ENCODE measurements around the gene C2CD2.
A peak's percentile ranks its signal among the peaks of the same experiment; 100 is the strongest.

The C2CD2 gene

DNA sequence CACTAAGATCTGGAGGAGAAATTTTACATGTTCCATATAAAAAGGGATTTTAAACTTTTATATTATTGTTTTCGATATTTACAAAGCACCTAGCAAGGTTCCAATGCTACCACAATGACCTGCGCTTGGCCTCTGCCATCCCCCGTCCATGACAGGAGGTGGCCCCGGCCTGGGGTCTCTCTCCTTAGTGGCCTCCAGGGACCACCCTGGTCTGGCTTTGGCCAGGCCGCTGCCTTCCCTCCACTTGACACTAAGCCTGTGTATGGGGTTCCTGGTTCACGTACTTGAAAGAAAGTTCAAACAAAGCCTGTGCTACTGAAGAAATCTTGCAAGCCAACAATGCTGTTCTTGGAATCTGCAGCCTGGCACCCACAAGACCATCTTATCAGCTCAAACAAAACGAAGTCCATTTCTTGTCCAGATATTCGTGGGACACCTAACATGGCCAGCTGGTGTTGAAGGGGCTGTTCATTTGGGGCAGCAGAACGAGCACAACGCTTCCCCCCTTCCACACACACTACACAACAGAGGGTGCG lies 87.5 kb downstream of the C2CD2 start:
- Histone ChIP-seq H4K8ac (ENCODE audit: low read depth, low read length) (no peak overlapping the region), H3K4me1 (ENCODE audit: control insufficient read depth in 2 of 2, insufficient read depth in 1 of 2, low read depth in 1 of 2, low read length in 2 of 2) (peaks cover under 1 to 4% of the 10 kb centered on the region in 2 donors), H3K23ac (ENCODE audit: low read depth, low read length, poor library complexity) (no peak overlapping the region), H3K14ac (ENCODE audit: low read length) (no peak overlapping the region), H2BK120ac (ENCODE audit: low read depth, low read length) (no peak overlapping the region), H4K91ac (ENCODE audit: low read depth, low read length, poor library complexity) (no peak overlapping the region), H3K36me3 (replicated peaks in 1 of 2; ENCODE audit: control insufficient read depth in 2 of 2, insufficient read depth in 2 of 2, low read length in 2 of 2) (no peaks in the 10 kb centered on the region), H3K4me3 (ENCODE audit: low read length in 2 of 2) (no peak overlapping the region), H3K4me2 (ENCODE audit: insufficient read depth, low read length, poor library complexity, severe bottlenecking) (no peak overlapping the region), H3K4ac (ENCODE audit: low read length) (no peak overlapping the region), H2BK15ac (ENCODE audit: low read length) (no peak overlapping the region), H3K79me1 (ENCODE audit: low read depth, low read length) (no peaks in the 10 kb centered on the region), H3K9ac (ENCODE audit: low read depth, low read length, poor library complexity) (no peak overlapping the region), H2BK12ac (ENCODE audit: low read length) (no peak overlapping the region), H3K27ac (replicated peaks; ENCODE audit: low read length) (no peak overlapping the region), H2AK5ac (ENCODE audit: low read depth, low read length) (no peak overlapping the region), H2BK5ac (ENCODE audit: low read length) (no peak overlapping the region), H3K9me3 (replicated peaks in 1 of 2; ENCODE audit: control insufficient read depth in 2 of 2, insufficient read depth in 1 of 2, low read depth in 1 of 2, low read length in 2 of 2) (no peaks in the 10 kb centered on the region), H3K18ac (ENCODE audit: low read length) (no peak overlapping the region), H3K27me3 (ENCODE audit: control insufficient read depth in 3 of 3, insufficient read depth in 3 of 3, low read depth in 1 of 3, low read length in 3 of 3) (no peaks in the 10 kb centered on the region), H2AFZ (ENCODE audit: low read length) (no peak overlapping the region)
- no peak for DNase-seq (ENCODE audit: low spot score)
- WGBS, 2 donors (ENCODE audit: extremely low coverage in 2 of 2, insufficient read length in 2 of 2, insufficient replicate concordance in 1 of 2): no CpG with 5 or more reads among the region's 11 CpGs

DNA sequence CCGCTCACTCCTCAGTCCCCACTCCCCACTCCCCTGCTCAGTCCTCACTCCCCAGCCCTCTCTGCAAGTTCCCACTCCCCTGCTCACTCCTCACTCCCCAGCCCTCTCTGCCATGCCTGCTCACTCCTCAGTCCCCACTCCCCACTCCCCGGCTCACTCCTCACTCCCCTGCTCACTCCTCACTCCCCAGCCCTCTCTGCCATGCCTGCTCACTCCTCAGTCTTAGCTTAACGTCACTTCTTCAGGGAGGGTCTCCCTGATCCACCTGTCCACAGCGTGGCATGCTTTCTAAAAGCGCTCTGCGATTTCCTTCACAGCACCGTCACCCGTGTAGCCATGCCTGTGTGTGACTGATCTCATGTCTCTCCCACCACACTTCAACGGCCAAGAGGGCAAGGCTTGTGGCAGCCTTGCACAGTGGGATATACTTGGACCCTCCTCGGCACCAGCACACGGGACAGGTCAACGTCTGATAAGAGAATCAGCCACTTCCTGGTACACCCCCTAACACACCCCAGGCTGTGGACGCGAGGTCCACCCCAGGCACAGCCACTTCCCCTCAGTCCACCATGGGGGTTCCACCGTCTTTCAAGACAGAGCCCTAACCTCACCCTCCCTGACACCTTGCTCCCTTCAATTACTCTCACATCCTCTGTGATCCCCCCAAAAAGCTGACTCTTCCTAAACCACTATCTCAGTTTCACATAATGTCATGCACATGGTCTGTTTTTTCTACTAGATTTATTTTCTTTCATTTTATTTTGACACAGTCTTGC lies 88.6 kb downstream of the C2CD2 start:
- no peaks in the 10 kb centered on the region for H3K79me1 ChIP-seq (ENCODE audit: low read depth, low read length)
- H3K27ac ChIP-seq (replicated peaks; ENCODE audit: low read length): no peak overlapping the region
- WGBS, 2 donors (ENCODE audit: extremely low coverage in 2 of 2, insufficient read length in 2 of 2, insufficient replicate concordance in 1 of 2): no CpG with 5 or more reads among the region's 15 CpGs
- H3K9ac ChIP-seq (ENCODE audit: low read depth, low read length, poor library complexity): peak overlapping the region; percentile 0
- H3K9me3 ChIP-seq (replicated peaks in 1 of 2; ENCODE audit: control insufficient read depth in 2 of 2, insufficient read depth in 1 of 2, low read depth in 1 of 2, low read length in 2 of 2): no peaks in the 10 kb centered on the region
- no peaks in the 10 kb centered on the region for H3K36me3 ChIP-seq (replicated peaks in 1 of 2; ENCODE audit: control insufficient read depth in 2 of 2, insufficient read depth in 2 of 2, low read length in 2 of 2)
- no peak overlapping the region for H3K18ac ChIP-seq (ENCODE audit: low read length)
- no peaks in the 10 kb centered on the region for H3K27me3 ChIP-seq (ENCODE audit: control insufficient read depth in 3 of 3, insufficient read depth in 3 of 3, low read depth in 1 of 3, low read length in 3 of 3)
- no peak overlapping the region for H3K14ac ChIP-seq (ENCODE audit: low read length)
- H2BK15ac ChIP-seq (ENCODE audit: low read length): no peak overlapping the region
- H3K4me1 ChIP-seq (ENCODE audit: control insufficient read depth in 2 of 2, insufficient read depth in 1 of 2, low read depth in 1 of 2, low read length in 2 of 2): peaks cover 0 to 2% of the 10 kb centered on the region in 2 donors
- H2BK12ac ChIP-seq (ENCODE audit: low read length): no peak overlapping the region
- H3K23ac ChIP-seq (ENCODE audit: low read depth, low read length, poor library complexity): no peak overlapping the region
- no peak overlapping the region for H4K8ac ChIP-seq (ENCODE audit: low read depth, low read length)
- H2AFZ ChIP-seq (ENCODE audit: low read length): no peak overlapping the region
- H2BK120ac ChIP-seq (ENCODE audit: low read depth, low read length): no peak overlapping the region
- H3K4me3 ChIP-seq (ENCODE audit: low read length in 2 of 2): no peak overlapping the region
- no peak for DNase-seq (ENCODE audit: low spot score)
- H3K4ac ChIP-seq (ENCODE audit: low read length): no peak overlapping the region
- no peak overlapping the region for H2AK5ac ChIP-seq (ENCODE audit: low read depth, low read length)
- no peak overlapping the region for H4K91ac ChIP-seq (ENCODE audit: low read depth, low read length, poor library complexity)
- no peak overlapping the region for H2BK5ac ChIP-seq (ENCODE audit: low read length)
- H3K4me2 ChIP-seq (ENCODE audit: insufficient read depth, low read length, poor library complexity, severe bottlenecking): no peak overlapping the region

DNA sequence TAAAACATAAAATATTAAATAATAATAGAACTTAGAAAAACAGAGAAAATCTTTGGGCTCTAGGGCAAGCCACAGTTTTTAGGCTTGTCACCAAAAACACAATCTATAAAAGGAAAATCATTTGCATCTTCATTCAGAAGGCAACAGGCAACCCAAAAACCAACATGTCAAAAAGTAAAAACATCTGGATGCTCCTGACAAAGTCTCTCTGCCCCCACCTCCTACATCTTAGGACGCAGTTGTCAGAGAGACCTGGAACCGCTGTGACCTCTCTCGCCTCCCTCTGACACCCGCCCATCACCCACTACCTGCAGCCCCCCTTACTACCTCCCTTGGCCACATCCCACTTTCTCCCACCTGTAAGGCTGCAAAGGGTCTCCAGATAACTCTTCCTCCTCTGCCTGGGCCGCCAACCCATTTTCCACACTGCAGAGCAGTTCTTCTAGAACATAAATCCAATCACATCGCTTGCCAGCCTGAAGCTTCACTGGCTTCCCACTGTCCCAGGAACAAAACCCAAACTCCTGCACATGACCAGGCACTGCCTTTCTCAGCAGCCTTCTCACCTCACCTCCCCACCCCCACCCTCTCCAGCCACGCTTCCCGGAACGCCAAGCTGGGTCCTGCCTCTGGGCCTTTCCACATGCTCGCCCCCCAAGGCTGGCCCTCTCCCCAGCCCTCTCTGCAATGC lies 89.4 kb downstream of the C2CD2 start:
- Histone ChIP-seq H2BK120ac (ENCODE audit: low read depth, low read length) (no peak overlapping the region), H3K27ac (replicated peaks; ENCODE audit: low read length) (no peak overlapping the region), H3K4me2 (ENCODE audit: insufficient read depth, low read length, poor library complexity, severe bottlenecking) (no peak overlapping the region), H3K36me3 (replicated peaks in 1 of 2; ENCODE audit: control insufficient read depth in 2 of 2, insufficient read depth in 2 of 2, low read length in 2 of 2) (peaks cover 3 to 4% of the 10 kb centered on the region in 2 donors), H3K27me3 (ENCODE audit: control insufficient read depth in 3 of 3, insufficient read depth in 3 of 3, low read depth in 1 of 3, low read length in 3 of 3) (no peaks in the 10 kb centered on the region), H3K9ac (ENCODE audit: low read depth, low read length, poor library complexity) (no peak overlapping the region), H3K4me1 (ENCODE audit: control insufficient read depth in 2 of 2, insufficient read depth in 1 of 2, low read depth in 1 of 2, low read length in 2 of 2) (no peaks in the 10 kb centered on the region), H3K9me3 (replicated peaks in 1 of 2; ENCODE audit: control insufficient read depth in 2 of 2, insufficient read depth in 1 of 2, low read depth in 1 of 2, low read length in 2 of 2) (no peaks in the 10 kb centered on the region), H3K4me3 (ENCODE audit: low read length in 2 of 2) (no peak overlapping the region), H3K4ac (ENCODE audit: low read length) (no peak overlapping the region), H2AK5ac (ENCODE audit: low read depth, low read length) (no peak overlapping the region), H2BK15ac (ENCODE audit: low read length) (no peak overlapping the region), H3K79me1 (ENCODE audit: low read depth, low read length) (no peaks in the 10 kb centered on the region), H2AFZ (ENCODE audit: low read length) (no peak overlapping the region), H4K91ac (ENCODE audit: low read depth, low read length, poor library complexity) (no peak overlapping the region), H4K8ac (ENCODE audit: low read depth, low read length) (no peak overlapping the region), H3K18ac (ENCODE audit: low read length) (no peak overlapping the region), H3K14ac (ENCODE audit: low read length) (no peak overlapping the region), H2BK5ac (ENCODE audit: low read length) (no peak overlapping the region), H2BK12ac (ENCODE audit: low read length) (no peak overlapping the region), H3K23ac (ENCODE audit: low read depth, low read length, poor library complexity) (no peak overlapping the region)
- no CpG with 5 or more reads among the region's 10 CpGs for WGBS, 2 donors (ENCODE audit: extremely low coverage in 2 of 2, insufficient read length in 2 of 2, insufficient replicate concordance in 1 of 2)
- no peak for DNase-seq (ENCODE audit: low spot score)

DNA sequence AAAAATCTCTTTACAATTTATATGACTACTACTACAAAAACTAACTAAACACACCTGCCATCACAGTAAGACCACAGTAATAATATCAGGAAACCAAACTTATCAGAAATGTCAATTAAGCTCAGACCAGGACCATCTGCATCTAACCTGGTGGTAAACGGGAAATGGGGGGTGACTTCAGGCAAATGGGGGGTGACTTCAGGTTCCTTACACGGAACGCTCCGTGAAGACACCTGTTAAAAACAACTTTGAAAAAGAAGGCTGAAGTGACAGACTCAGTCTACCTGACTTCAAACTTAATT lies 90.4 kb downstream of the C2CD2 start:
- Histone ChIP-seq H3K36me3 (replicated peaks in 1 of 2; ENCODE audit: control insufficient read depth in 2 of 2, insufficient read depth in 2 of 2, low read length in 2 of 2) (peaks cover 7 to 12% of the 10 kb centered on the region in 2 donors), H3K27ac (replicated peaks; ENCODE audit: low read length) (no peak overlapping the region), H2AK5ac (ENCODE audit: low read depth, low read length) (no peak overlapping the region), H3K9ac (ENCODE audit: low read depth, low read length, poor library complexity) (no peak overlapping the region), H3K9me3 (replicated peaks in 1 of 2; ENCODE audit: control insufficient read depth in 2 of 2, insufficient read depth in 1 of 2, low read depth in 1 of 2, low read length in 2 of 2) (no peaks in the 10 kb centered on the region), H2AFZ (ENCODE audit: low read length) (no peak overlapping the region), H2BK5ac (ENCODE audit: low read length) (no peak overlapping the region), H2BK15ac (ENCODE audit: low read length) (no peak overlapping the region), H3K23ac (ENCODE audit: low read depth, low read length, poor library complexity) (no peak overlapping the region), H3K27me3 (ENCODE audit: control insufficient read depth in 3 of 3, insufficient read depth in 3 of 3, low read depth in 1 of 3, low read length in 3 of 3) (no peaks in the 10 kb centered on the region), H3K4me3 (ENCODE audit: low read length in 2 of 2) (no peak overlapping the region), H2BK120ac (ENCODE audit: low read depth, low read length) (no peak overlapping the region), H3K4ac (ENCODE audit: low read length) (no peak overlapping the region), H3K79me1 (ENCODE audit: low read depth, low read length) (no peaks in the 10 kb centered on the region), H3K4me1 (ENCODE audit: control insufficient read depth in 2 of 2, insufficient read depth in 1 of 2, low read depth in 1 of 2, low read length in 2 of 2) (no peaks in the 10 kb centered on the region), H3K18ac (ENCODE audit: low read length) (no peak overlapping the region), H3K4me2 (ENCODE audit: insufficient read depth, low read length, poor library complexity, severe bottlenecking) (no peak overlapping the region), H3K14ac (ENCODE audit: low read length) (no peak overlapping the region), H2BK12ac (ENCODE audit: low read length) (no peak overlapping the region), H4K91ac (ENCODE audit: low read depth, low read length, poor library complexity) (no peak overlapping the region), H4K8ac (ENCODE audit: low read depth, low read length) (no peak overlapping the region)
- no CpG with 5 or more reads among the region's 4 CpGs for WGBS, 2 donors (ENCODE audit: extremely low coverage in 2 of 2, insufficient read length in 2 of 2, insufficient replicate concordance in 1 of 2)
- DNase-seq (ENCODE audit: low spot score): no peak

Measured in neuronal stem cell (in vitro differentiated cells).